ENCODE results near the gene IL20RB.

The IL20RB gene, protein sequence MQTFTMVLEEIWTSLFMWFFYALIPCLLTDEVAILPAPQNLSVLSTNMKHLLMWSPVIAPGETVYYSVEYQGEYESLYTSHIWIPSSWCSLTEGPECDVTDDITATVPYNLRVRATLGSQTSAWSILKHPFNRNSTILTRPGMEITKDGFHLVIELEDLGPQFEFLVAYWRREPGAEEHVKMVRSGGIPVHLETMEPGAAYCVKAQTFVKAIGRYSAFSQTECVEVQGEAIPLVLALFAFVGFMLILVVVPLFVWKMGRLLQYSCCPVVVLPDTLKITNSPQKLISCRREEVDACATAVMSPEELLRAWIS

DNA sequence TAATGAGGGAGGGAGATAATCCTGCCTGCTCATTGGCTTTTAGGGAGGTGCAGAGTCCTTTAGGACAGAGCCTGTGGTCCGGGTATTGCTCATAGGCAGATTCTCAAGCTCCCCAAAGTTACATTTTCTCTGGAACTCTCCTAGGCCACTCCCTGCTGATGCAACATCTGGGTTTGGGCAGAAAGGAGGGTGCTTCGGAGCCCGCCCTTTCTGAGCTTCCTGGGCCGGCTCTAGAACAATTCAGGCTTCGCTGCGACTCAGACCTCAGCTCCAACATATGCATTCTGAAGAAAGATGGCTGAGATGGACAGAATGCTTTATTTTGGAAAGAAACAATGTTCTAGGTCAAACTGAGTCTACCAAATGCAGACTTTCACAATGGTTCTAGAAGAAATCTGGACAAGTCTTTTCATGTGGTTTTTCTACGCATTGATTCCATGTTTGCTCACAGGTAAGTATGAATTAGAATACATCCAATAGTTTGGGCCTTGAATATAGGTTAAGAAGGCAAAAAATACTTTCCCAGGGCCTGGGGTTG is at the start of gene IL20RB:
IL20RB (plus strand) TSS at position 233 of the 538 bp plus-strand sequence; CDS start at position 364, 131 bp downstream.
- DNase-seq = no peak

DNA sequence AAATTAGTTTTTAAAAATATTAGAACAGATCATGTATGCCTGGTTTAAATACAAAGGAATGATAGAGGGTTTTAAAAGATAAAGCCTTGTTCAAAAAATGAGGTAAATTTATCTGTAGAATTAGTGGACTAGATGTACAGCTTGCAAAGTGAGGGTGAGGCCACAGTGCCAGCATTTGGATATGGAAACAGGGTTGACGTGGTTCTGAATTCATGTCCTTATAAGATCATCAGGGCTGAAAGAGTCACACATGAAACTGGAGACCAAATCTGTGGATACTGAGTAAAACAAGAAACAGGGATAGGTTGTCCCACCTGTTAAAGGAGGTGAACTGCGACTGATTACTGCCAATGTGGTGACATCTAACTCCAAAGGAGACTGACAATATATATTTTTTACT is 49.5 kb upstream of the IL20RB start:
- DNase-seq = no peak

DNA sequence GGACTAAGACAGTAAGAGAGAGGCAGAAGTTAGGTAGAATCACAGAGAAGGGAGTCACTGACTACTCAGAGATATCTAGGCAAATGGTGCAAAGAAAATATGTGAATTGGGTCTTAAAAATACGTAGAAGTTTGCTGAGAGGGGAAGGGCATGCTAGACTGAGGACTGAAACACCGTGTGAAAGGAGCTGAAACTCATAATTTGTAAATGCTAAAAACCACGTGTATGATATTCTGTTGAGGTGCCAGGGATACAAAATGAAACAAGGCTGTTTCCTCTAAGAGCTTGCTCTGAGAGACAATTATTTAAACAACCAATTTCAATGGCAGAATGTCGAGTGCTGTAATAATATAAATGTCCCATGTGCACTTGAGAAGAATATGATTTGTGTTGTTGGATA is 48.6 kb upstream of the IL20RB start:
- no peak for DNase-seq

DNA sequence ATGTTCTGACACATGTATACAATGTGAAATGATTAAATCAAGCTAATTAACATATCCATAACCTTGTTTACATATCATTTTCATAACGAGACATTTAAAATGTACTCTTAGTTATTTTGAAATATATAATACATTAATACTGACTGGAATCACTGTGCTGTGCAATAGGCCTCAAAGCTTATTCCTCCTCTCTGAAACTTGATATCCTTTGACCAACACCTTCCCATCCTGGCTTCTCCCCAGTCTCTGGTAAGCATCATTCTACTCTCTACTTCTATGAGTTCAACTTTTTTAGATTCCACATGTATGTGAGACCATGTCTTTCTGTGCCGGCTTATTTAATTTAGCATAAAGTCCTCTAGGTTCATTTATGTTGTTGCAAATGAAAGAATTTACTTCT is 47.1 kb upstream of the IL20RB start:
- no peak for DNase-seq

DNA sequence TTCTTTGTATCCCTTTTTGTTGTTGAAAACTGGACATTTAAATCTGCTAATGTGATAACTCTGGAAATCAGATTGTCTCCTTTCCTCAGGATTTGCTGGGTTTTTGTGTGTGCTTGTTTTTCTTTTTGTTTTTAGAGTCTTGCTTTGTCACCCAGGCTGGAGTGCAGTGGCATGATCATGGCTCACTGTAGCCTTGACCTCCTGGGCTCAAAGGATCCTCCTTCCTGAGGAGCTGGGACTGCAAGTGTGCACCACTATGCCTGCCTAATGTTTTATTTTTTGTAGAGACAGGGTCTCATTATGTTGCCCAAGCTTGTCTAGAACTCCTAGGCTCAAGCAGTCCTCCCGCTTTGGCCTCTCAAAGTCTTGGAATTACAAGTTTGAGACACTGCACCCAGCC is 44.6 kb upstream of the IL20RB start:
- no peak for DNase-seq

DNA sequence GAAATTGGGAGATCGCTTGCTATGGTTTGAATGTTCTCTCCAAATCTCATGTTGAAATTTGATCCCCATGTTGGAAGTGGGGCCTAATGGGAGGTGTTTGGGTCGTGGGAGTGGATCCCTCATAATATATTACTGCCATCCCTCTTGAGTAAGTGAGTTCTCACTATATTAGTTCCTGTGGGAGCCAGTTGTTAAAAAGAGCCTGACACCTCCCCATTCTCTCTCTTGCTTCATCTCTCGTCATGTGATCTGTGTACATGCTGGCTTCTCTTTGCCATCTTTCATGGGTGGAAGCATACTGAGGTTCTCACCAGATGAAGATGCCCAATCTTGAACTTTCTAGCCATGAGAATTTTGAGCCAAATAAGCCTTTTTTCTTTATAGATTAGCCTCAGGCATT is 43.0 kb upstream of the IL20RB start:
- DNase-seq = no peak

DNA sequence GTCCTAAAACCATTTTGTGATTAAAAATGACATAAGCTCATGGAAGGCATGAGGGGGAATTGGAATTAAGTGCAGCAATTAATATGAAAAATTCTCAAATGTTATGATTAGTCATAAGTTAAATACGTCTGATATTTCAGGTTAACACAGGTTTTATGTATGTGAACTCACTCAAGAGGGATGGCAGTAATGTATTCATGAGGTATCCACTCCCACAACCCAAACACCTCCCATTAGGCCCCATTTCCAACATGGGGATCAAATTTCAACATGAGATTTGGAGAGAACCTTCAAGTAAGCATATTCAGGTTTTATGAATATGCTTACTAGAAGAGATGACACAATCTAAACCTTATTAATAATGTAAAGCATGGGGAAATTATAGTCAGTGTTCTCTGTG is 41.6 kb upstream of the IL20RB start:
- no peak for DNase-seq

DNA sequence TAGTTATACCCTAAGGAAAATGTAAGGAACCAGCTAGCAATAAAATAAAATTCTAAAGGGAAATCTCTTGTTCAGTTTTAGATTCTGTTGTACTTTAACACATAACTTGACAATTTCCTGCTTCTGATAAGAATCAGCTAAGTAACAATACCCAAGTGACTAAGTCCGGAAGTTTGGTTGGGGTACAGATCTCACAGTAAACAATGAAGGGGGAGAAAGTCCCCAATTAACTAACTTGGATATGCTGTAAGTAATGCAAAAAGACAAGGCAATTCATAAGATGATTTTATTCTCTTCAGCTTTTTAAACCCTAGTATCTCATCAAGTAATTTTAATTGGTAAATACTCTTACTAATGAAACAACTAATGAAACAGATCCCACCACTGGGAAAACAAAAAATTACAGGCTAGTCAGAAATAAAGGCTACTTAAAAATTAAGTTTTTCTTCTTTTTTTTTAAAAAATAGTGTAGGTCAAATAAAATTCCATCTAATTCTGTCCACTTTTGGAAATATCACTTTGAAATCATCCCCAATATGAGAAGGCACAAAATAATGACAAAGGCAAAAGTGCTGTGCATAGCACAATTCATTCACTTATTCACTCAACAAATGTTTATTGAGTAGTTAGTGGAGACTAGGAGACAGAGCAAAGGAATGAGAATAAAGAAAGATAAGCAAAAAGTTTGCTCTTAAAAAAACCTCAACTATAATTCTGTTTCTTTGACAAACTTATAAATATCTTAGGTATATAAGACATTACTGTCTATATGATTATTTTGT is 37.8 kb upstream of the IL20RB start:
- no peak for DNase-seq

DNA sequence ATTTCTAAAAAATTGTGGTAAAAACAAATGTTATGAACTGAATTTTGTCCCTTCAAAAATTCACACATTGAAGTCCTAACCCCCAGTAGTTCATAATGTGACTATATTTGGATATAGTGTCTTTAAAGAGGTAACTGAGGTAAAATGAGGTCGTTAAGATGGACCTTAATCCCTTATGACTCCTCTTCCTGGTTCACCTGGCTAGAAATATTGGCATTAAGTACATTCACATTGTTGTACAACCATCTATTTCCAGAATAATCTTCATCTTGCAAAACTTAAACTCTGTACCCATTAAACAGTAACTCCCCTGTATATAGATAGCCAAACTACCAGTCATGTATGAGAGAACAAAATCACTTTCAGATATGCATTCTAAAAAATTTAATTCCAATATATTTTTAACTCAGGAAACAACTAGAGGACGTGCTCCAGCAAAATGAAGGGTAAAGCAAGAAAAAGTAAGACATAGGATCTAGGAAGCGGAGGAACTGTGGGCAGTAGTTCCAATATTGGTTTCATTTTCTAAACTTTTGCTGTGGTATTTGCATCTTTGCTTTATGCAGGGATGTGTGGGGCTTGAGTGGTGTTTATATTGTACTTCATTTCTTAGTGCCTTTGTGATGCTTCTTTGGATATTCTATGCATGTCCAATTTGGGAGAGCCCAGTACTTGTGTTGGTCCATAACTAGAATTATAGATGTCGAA is 36.7 kb upstream of the IL20RB start:
- DNase-seq = no peak

DNA sequence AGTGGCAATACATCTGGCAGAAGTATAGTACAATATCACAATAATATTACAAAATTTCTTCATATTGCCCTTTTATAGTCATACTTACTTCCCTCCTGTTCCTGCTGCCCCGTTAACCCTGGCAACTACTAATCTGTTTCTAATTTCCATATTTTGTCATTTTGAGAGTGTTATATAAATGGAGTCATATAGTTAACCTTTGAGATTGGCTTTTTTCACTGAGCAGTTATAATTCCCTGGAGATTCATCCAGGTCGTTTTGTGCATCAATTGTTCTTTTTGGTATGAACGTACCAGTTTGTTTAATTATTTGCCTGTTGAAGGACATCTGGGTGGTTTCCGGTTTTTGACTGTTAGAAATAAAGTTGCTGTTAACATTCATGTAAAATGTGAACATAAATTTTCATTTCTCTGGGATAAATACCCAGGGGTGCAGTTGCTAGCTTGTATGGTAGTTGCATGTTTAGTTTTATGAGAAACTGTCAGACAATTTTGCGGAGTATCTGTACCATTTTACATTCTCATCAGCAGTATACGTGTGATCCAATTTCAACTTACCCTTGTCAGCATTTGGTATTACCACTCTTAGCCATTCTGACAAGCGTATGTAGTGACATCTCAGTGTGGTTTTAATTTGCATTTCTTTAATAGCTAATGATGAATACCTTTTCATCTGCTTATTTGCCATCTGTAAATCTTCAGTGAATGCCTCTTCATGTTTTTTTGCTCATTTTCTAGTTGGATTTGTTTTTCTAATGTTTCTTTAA is 32.2 kb upstream of the IL20RB start:
- no peak for DNase-seq

DNA sequence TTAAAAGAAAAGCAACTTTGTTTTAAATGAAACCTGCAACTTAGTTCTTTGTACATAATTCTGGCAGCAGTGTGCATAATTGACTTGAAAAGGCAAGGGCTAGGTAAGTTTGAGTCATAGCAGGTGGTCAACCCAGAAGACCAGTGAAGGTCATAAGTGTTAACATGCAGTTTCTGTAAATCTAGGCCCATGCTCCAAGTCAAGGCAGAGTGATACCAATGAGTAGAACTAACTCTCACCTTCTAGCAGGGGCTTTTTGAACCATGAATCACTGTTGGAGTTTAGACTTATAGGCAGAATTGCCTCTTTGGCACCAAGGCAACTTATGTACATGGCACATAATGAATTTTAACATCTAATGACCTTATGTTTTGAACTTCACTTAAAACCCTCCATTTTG is 29.5 kb upstream of the IL20RB start:
- no peak for DNase-seq

DNA sequence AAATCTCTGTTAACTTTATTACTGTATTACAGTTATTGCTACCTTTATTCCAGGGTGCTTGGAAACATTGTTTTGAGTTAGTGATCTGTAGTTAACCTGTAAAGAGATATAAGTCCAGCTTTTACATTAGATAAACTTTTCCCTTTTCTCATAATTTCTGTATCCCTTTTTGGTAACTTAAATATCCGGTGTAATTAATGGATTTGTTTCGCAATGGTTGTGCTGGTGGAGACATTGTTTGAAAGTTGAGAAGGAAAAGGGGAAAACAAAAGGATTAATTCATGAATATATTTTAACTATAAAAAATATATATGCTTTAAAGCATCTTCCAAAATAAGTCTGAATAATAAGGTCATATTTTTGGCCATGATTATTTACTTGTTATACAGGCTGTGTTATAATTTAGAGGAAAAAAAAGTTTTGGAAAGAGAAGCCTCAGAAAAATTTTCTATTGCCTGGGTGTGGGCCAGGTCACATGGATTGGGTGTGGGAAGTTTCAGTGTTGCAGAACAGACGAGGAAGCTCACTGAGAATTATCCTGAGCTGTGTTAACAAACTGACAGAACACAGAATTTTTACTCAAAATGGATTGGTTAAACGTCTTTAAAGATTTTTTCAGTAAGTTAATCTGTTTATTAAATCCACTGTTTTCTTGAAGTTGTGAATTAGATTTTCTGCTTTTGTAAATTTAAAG is 27.7 kb upstream of the IL20RB start:
- no peak for DNase-seq

DNA sequence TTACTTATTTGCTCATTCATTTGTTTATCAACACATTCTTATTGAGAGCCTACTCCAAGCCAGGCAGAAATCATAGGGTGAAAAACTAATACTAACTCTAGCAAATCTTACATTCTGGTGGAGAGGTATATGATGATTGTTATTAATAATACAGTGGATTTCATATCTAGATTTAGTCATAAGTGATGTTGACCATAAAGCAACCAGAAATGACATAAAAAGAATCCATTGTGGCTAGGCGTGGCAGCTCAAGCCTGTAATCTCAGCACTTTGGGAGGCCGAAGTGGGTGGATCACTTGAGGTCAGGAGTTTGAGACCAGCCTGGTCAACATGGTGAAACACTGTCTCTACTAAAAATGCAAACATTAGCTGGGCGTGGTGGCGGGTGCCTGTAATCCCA is 26.2 kb upstream of the IL20RB start:
- no peak for DNase-seq

DNA sequence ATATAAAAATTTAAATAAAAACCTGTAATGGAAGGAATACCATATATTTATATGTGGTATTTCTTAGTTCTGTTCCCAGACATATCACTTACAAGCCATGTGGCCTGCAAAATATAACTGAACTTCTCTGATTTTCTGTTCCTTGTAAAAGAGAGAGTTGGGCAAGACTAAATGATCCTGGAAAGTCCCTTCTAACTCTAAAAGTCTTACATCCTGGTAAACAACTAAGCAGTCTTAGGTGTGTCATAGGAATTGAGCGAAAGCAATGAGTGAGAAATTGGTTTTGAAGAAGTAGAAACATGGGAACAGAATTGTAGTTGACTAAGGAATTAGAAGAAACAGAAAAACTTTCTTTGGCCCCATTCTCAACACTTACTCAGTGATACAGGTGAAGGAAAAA is 25.3 kb upstream of the IL20RB start:
- no peak for DNase-seq

DNA sequence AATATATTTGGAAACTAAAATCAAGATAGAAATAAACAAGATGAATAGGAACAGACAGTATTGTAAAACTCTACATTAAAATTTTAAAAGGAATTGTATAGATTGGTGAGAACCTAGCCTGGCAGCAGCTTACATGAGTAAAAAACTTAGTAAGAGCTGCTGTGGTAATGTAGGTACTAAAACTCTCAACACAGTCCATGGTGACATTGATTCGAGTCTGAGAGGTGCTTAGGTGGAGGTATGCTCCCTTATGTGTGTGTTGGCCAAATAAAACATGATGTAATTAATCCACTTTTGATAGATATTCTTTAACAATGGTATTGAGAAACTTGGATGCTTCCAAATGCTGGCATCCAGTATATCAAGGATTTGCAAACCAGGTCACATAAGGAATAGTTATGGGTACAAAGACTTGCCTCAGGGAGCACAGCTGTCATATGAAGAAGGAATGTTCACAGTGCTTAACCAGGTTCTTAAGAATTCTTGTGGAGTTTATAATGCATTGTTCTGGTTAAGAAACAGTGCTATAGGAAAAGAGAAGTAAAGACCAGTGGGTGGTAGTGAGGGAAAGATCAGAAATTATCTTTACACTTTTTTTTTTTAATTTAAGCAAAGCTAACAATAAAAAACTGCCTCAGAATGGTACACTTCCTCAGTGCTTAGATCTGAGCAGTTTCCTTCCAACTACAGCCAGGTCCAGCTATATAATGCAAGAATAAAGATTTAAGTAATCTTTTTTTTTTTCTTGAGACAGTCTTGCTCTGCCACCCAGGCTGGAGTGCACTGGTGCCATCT is 24.6 kb upstream of the IL20RB start:
- no peak for DNase-seq

DNA sequence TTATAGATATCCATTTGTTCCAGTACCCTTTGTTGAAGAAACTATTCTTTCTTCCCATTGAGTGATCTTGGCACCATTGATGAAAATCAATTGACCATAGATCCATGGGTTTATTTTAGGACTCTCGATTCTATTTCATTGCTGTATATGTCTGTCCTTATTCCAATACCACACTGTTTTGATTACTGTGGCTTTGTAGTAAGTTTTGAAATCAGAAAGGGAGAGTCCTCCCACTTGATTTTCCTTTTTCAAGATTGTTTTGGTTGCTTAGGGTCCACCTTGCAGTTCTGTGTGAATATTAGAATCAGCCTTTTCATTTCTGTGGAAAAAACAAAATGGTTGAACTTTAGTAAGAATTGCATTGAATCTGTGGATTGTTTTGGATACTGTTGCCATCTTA is 20.6 kb upstream of the IL20RB start:
- no peak for DNase-seq

DNA sequence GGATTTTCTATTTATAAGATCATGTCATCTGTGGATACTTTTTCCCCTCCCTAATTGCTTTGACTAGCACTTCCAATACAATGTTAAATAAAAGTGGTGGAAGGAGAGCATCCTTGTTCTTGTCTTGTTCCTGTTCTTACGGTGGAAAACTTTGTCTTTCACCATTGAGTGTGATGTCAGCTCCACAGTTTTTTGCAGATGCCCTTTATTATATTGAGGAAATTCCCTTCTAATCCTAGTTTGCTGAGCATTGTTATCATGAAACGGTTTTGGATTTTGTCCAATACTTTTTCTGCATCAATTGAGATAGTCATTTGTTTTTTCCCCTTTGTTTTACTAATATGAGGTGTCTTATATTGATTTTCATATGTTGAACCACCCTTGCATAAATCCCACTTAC is 19.9 kb upstream of the IL20RB start:
- DNase-seq = no peak

DNA sequence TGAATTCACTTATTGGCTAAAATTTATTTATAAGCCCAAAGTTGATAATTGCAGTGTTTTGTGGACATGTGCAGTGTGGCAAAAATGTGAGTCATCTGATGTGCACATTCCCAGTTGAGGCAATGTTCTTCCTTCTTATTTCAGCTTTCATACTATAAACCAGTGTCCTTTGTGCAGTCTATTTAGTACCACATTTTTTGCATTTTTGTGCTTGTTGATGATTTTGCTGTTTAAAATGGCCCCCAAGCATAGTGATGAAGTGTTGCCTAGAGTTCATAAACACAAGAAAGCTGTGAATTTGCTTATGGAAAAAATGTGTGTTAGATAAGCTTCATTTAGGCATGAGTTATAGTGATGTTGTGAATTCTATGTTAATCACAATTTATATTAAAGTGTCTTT is 19.4 kb upstream of the IL20RB start:
- no peak for DNase-seq

DNA sequence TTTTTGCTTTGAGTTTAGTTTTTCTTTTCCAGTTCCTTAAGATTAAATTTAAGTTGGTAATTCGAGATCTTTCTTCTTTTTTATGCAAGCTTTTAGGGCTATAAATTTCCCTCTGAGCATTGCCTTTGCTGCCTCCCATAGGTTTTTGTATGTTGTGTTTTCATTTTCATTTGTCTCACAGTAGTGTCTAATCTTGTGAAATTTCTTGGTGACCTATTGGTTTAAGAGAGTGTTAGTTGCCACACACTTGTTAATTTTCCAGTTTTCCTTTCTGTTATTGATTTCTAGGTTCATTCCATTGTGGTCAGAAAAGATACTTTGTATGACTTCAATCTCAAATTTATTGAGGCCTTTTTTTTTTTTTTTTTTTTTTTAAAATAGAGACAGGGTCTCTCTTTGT is 18.3 kb upstream of the IL20RB start:
- DNase-seq = no peak

DNA sequence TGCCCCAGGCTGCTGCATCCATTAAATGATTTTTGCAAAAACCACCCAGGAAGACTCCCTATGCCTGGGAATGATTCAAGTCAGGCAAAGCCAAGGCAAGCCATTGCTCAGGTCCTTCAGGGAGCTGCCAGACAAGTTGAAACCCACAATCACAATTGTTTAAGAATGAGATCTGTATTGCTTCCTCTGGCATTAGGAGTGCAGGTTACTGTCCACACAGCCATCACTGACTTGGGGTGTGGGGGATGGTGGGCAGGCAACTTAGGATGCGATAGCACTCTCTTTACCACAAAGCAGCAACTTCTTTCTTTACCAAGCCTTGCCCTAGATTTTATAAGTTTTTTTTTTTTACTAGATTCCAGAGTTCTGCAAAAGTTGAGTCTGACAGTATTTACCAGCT is 15.0 kb upstream of the IL20RB start:
- DNase-seq = no peak

DNA sequence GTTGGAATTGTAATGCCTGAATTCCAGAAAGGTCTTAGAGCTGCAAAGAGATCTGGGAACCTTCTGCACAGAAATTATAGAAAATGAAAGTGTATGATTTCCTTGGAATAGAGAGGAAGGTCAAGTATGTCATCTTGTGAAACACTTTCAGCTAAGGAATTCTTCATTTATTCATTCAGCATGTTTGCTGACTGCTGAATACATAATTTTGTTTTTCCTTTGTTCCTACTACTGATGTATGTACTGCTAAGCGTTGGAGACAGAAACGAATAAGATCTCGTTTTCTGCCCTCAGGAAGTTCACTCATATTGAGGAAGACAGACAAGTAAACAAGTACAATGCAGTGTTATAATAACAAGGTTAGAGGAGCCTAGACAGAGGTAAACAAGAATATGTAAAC is 14.3 kb upstream of the IL20RB start:
- no peak for DNase-seq

All from activated CD8-positive, alpha-beta memory T cell treated with anti-CD3 and anti-CD28 coated beads, Interleukin-2, amount 50 U/mL, for 48 hours (primary cell).